RPMI8226 (cell line): ENCODE measurements around the gene RIC8A.

ENCODE experiments used
- DNase-seq: peaks from one replicate; pipeline ENCODE4 v3.0.0-alpha.2; 2015

RIC8A gene

DNA sequence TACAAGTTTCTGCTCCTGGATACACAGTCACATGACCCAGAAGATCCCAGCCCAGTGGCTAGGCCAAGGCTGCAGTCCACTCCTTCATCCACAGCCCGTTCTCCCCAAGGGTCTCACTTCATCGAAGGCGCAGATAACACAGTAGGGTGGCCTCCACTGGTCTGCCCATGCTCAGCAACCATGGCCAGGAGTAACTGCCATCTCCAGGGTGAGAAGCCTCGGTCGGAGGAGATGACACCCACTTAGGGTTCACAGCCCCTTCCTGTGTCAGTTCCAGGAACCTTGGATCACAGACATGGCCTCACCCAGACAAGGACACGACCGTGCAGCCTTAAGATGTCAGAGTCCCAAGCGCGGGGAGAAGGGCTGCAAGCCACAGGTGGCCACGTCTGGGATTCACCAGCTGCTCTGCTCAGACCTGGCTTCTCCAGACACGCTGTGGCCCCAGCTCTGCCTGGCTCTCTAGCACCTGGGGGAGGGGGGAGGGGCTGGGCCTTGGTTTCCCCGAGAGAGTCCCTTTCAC lies 2.9 kb upstream of the RIC8A start:
- DNase-seq = no peak

GRCh38 chr11:205221-206001 lies 2.1 kb upstream of the RIC8A start:
- no peak for DNase-seq

GRCh38 chr11:206002-206384 lies 1.5 kb upstream of the RIC8A start:
- no peak for DNase-seq

- no peak for DNase-seq
These were observed 841 bp upstream of the RIC8A start for GRCh38 chr11:206526-207207.

- DNase-seq = no peak
These were observed 314 bp downstream of the RIC8A start for GRCh38 chr11:207863-208180.

GRCh38 chr11:208181-208916 lies 841 bp downstream of the RIC8A start:
- peak; percentile 78 for DNase-seq

- no peak for DNase-seq
These were observed 1.4 kb downstream of the RIC8A start for GRCh38 chr11:208917-209260.

GRCh38 chr11:209275-210121 lies 2.0 kb downstream of the RIC8A start:
- DNase-seq = peak; percentile 21

- no peak for DNase-seq
These were observed 2.8 kb downstream of the RIC8A start for GRCh38 chr11:210122-210802.

DNA sequence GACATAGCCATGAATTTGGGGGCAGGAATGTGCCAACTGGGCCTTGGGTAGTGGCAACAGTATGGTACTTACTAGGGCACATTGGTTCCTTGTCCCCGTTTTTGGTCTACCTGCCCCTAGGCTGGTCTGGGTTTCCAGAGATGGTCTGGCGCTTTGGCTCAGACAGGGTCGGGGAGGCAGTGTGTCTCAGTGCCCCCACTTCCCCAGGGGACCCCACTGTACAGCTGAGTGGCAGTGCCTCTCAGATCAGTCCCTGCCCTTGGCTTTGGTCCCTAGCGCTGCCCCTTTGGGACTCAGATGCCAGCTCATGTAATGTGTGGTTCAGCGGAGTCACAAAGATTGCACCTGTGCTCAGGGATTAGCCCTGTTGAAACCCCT lies 3.3 kb downstream of the RIC8A start:
- no peak for DNase-seq

- no peak for DNase-seq
These were observed 3.8 kb downstream of the RIC8A start for GRCh38 chr11:211295-211694.

GRCh38 chr11:211741-212140 lies 4.2 kb downstream of the RIC8A start:
- DNase-seq = no peak

DNA sequence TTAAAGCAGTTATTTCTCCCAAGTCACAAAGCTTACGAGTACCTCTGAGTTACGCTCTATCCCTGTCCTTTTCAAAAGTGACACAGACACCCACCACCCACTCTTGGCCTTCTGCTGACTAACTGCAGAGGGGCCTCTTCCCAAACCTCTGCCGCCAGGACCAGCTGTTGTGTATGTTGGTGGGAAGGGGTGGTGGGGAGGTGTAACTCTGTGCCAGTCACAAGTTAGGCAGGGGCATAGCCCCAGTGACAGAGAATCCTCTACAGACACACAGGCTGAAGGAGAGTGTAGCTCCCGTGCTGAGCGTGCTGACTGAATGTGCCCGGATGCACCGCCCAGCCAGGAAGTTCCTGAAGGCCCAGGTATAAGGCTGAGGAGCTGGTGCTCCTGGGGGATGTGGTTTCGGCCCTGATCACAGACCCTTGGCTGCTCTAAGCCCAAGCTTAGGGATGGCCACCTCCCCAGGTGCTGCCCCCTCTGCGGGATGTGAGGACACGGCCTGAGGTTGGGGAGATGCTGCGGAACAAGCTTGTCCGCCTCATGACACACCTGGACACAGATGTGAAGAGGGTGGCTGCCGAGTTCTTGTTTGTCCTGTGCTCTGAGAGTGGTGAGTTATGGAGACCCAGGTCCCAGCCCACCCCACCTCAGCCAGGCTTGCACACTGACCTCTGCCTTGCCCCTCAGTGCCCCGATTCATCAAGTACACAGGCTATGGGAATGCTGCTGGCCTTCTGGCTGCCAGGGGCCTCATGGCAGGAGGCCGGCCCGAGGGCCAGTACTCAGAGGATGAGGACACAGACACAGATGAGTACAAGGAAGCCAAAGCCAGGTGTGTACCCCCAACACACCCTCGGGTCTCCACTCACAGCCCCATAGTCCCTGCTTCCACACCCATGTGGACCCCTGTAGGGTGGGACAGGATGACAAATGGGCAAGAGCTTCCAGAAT lies 4.9 kb downstream of the RIC8A start:
- no peak for DNase-seq

GRCh38 chr11:213111-213510 lies 5.6 kb downstream of the RIC8A start:
- no peak for DNase-seq

GRCh38 chr11:214083-214482 lies 6.6 kb downstream of the RIC8A start:
- DNase-seq = no peak

DNA sequence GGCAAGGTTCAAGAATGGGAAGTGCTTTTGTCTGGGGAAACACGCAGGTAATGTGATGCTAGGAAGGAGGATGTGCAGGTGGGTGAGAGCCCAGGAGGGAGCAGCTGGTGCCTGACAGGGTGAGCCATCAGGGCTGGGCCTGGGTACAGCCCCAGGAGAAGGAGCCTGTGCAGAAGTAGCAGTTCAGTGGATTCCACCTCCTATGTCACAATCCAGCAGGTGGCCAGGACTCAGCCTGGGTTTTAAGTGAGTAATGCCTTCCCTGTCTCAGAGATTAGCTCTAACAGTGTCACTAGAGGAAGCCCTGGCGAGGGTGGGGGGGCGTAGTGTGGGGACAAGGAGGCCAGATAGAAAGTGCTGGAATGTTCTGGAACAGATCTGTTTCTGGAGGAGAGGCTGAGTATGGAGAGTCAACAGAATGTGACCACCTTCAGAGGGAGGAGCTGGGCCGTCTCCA lies 8.1 kb downstream of the RIC8A start:
- no peak for DNase-seq

DNA sequence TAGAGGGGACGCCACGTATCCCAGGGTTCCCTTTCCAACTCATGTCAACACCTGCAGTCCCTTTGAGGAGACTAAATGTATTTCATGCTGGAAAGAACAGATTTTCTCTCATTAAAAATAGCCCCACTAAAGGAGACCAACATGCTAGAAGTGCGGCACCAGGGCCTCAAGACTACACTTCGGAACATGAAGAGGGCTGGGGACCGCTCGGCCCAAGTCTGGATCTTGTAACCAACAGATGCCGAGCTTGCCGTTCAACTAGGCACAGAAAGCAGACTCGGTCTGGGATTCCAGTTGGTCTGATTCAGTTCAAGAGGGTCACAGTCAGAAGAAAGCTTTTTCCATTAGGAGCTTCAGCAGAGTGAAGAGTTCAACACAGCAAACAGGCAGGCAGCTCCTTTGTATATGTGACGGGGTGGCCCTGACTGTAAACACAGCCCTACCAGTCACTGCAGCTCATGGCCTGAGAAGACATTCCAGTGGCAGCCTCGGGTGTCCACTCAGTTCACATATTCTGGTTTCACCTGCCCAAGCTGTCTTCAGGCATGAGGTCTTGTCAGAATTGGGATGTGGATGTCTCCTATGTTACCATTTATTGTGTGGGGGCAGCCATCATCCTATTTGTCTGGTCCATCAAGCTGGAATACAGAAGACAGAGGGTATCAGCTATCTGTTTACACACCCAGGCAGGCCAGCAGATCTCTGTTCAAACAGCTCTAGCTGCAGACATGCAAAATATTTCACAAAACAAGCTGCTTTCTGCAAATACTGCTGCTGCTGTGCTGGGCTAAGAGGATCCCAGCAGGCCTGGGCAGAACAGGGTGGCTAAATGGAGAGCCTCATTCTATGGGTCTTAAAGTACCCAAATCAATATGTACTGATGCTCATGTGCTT lies 8.8 kb downstream of the RIC8A start:
- no peak for DNase-seq

GRCh38 chr11:217704-218103 lies 10.2 kb downstream of the RIC8A start:
- DNase-seq = no peak

GRCh38 chr11:218815-219593 lies 11.5 kb downstream of the RIC8A start:
- DNase-seq = no peak
